IMR-90 (cell line): ENCODE data around the gene PRIMA1. TPM values are rescaled to one million over a fixed set of nuclear protein-coding genes. Genes with fewer than 3 reads are reported as not detected.

Source experiments
- ATAC-seq: fragments of 200-7000 bp; cut with Tn5 transposase; 2 replicates; pipeline ENCODE4 v1.9.1; 2020; ENCODE audit warnings: low read depth, mild to moderate bottlenecking, moderate library complexity
- BruUV-seq: library from RNA; stranded (reverse); fragments of 400-500 nt; replicated peaks from 2 replicates; lab custom pipeline; 2021; lab: Mats Ljungman, UMichigan
- CTCF ChIA-PET: fragments of 300-600 bp; formaldehyde crosslinking; extraction: SDS; loops from one replicate; lab custom pipeline; 2021; ENCODE audit warnings: antibody characterized with exemption; lab: Yijun Ruan, JAX
- POLR2A ChIA-PET: fragments of 300-600 bp; sonication (Branson Sonifier 250); formaldehyde crosslinking; loops from one replicate; lab custom pipeline; 2022; ENCODE audit warnings: antibody characterized with exemption; ENCODE audit not compliant: unreplicated experiment; lab: Charles Lee
- DNase-seq: peaks from one replicate; pipeline ENCODE4 v3.0.0; 2013
- H2AFZ ChIP-seq: replicated peaks from 2 replicates; pipeline ENCODE3; 2013; ENCODE audit warnings: low read length, mild to moderate bottlenecking; ENCODE audit not compliant: poor library complexity
- H2AK5ac ChIP-seq: 2 replicates; pipeline ENCODE4 v1.6.1; 2013; ENCODE audit warnings: low read depth, low read length, inconsistent platforms
- H2AK9ac ChIP-seq: replicated peaks from 2 replicates; pipeline ENCODE3; 2013; ENCODE audit warnings: mild to moderate bottlenecking, low read depth, low read length, moderate library complexity; ENCODE audit not compliant: poor library complexity
- H2BK120ac ChIP-seq: 2 replicates; pipeline ENCODE4 v1.6.1; 2013; ENCODE audit warnings: low read depth, low read length, inconsistent platforms
- H2BK15ac ChIP-seq: 3 replicates; pipeline ENCODE4 v1.6.1; 2013; ENCODE audit warnings: low read depth, low read length, inconsistent platforms
- H2BK20ac ChIP-seq: 2 replicates; pipeline ENCODE4 v1.6.1; 2013; ENCODE audit warnings: low read depth, mild to moderate bottlenecking, inconsistent platforms, low read length, moderate library complexity
- H2BK5ac ChIP-seq: 2 replicates; pipeline ENCODE4 v1.6.1; 2013; ENCODE audit warnings: mild to moderate bottlenecking, low read depth, low read length, inconsistent platforms; ENCODE audit not compliant: poor library complexity, severe bottlenecking
- H3K14ac ChIP-seq: replicated peaks from 2 replicates; pipeline ENCODE4 v1.6.1; 2013; ENCODE audit warnings: low read depth, low read length, inconsistent platforms
- H3K18ac ChIP-seq: 2 replicates; pipeline ENCODE4 v1.6.1; 2013; ENCODE audit warnings: low read depth, low read length, control low read depth
- H3K23ac ChIP-seq: 2 replicates; pipeline ENCODE4 v1.6.1; 2013; ENCODE audit warnings: low read depth, low read length, inconsistent platforms
- H3K27ac ChIP-seq: 2 replicates; pipeline ENCODE4 v1.5.1; 2013; ENCODE audit warnings: mild to moderate bottlenecking, control low read depth, low read length; ENCODE audit not compliant: insufficient read depth
- H3K27me3 ChIP-seq: 2 replicates; pipeline ENCODE4 v1.6.1; 2013; ENCODE audit warnings: low read length; ENCODE audit not compliant: control insufficient read depth, insufficient read depth
- H3K36me3 ChIP-seq: 2 replicates; pipeline ENCODE4 v1.6.1; 2013; ENCODE audit warnings: low read length, mixed read lengths; ENCODE audit not compliant: control insufficient read depth, insufficient read depth
- H3K4ac ChIP-seq: 2 replicates; pipeline ENCODE4 v1.6.1; 2013; ENCODE audit warnings: low read depth, low read length, inconsistent platforms
- H3K4me1 ChIP-seq: 2 replicates; pipeline ENCODE4 v1.6.1; 2013; ENCODE audit warnings: low read length, mixed read lengths; ENCODE audit not compliant: control insufficient read depth, insufficient read depth
- H3K4me2 ChIP-seq: 2 replicates; pipeline ENCODE4 v1.6.1; 2013; ENCODE audit warnings: low read depth, mild to moderate bottlenecking, control low read depth, low read length, moderate library complexity
- H3K4me3 ChIP-seq: 2 replicates; pipeline ENCODE4 v1.5.1; 2013; ENCODE audit warnings: low read depth, mild to moderate bottlenecking, control low read depth, low read length, moderate library complexity; ENCODE audit not compliant: insufficient read depth
- H3K56ac ChIP-seq: 2 replicates; pipeline ENCODE4 v1.6.1; 2013; ENCODE audit warnings: low read length, inconsistent platforms; ENCODE audit not compliant: insufficient read depth; ENCODE audit errors: extremely low read depth
- H3K79me1 ChIP-seq, 2 experiments: 2 replicates each; pipeline ENCODE4 v1.6.1; 2013; ENCODE audit warnings: low read length in 2 of 2, inconsistent platforms in 1 of 2, low read depth in 1 of 2
- H3K9ac ChIP-seq: 2 replicates; pipeline ENCODE4 v1.6.1; 2013; ENCODE audit warnings: low read depth, low read length, control low read depth
- H3K9me1 ChIP-seq: 2 replicates; pipeline ENCODE4 v1.6.1; 2013; ENCODE audit warnings: low read length, inconsistent platforms; ENCODE audit not compliant: insufficient read depth
- H3K9me3 ChIP-seq: 2 replicates; pipeline ENCODE4 v1.6.1; 2013; ENCODE audit warnings: low read length; ENCODE audit not compliant: control insufficient read depth, insufficient read depth
- H4K20me1 ChIP-seq: 2 replicates; pipeline ENCODE4 v1.6.1; 2013; ENCODE audit warnings: low read length, inconsistent platforms; ENCODE audit not compliant: insufficient read depth
- H4K5ac ChIP-seq: 2 replicates; pipeline ENCODE4 v1.6.1; 2013; ENCODE audit warnings: mild to moderate bottlenecking, low read depth, low read length, control low read depth
- H4K8ac ChIP-seq, 2 experiments: 2 replicates each; pipeline ENCODE4 v1.6.1; 2013; ENCODE audit warnings: low read depth in 2 of 2, low read length in 2 of 2, control low read depth in 1 of 2, inconsistent platforms in 1 of 2
- H4K91ac ChIP-seq: 2 replicates; pipeline ENCODE4 v1.6.1; 2013; ENCODE audit warnings: low read depth, low read length, inconsistent platforms; ENCODE audit not compliant: insufficient read depth
- BHLHE40 ChIP-seq: fragments of 150-350 bp; IDR thresholded peaks from 2 replicates; pipeline ENCODE4 v1.6.1; 2016; ENCODE audit warnings: mild to moderate bottlenecking, low read depth, low read length
- CEBPB ChIP-seq: IDR thresholded peaks from 2 replicates; pipeline ENCODE4 v1.6.1; 2012; ENCODE audit warnings: low read depth, low read length, improper control_type of control experiment
- CHD1 ChIP-seq: IDR thresholded peaks from 2 replicates; pipeline ENCODE4 v1.6.1; 2012; ENCODE audit warnings: low read depth, low read length, improper control_type of control experiment
- CTCF ChIP-seq: conservative IDR thresholded peaks from 2 replicates; pipeline ENCODE4 v1.5.1; 2012; ENCODE audit warnings: mild to moderate bottlenecking, low read depth, low read length, improper control_type of control experiment
- ELK1 ChIP-seq: fragments of 150-350 bp; IDR thresholded peaks from 2 replicates; pipeline ENCODE4 v1.6.1; 2016; ENCODE audit warnings: low read depth, mild to moderate bottlenecking, low read length, moderate library complexity, borderline replicate concordance
- FOS ChIP-seq: fragments of 150-350 bp; IDR thresholded peaks from 2 replicates; pipeline ENCODE4 v1.6.1; 2016; ENCODE audit warnings: low read depth, low read length
- MAFK ChIP-seq: IDR thresholded peaks from 2 replicates; pipeline ENCODE4 v1.6.1; 2012; ENCODE audit warnings: low read depth, low read length, improper control_type of control experiment
- MXI1 ChIP-seq: IDR thresholded peaks from 2 replicates; pipeline ENCODE4 v1.6.1; 2012; ENCODE audit warnings: low read depth, mild to moderate bottlenecking, low read length, moderate library complexity, borderline replicate concordance
- NFE2L2 ChIP-seq: fragments of 150-350 bp; IDR thresholded peaks from 2 replicates; pipeline ENCODE4 v1.6.1; 2016; ENCODE audit warnings: low read depth, mild to moderate bottlenecking, low read length
- POLR2A ChIP-seq: IDR thresholded peaks from 2 replicates; pipeline ENCODE4 v1.6.1; 2012; ENCODE audit warnings: mild to moderate bottlenecking, low read depth, low read length
- RAD21 ChIP-seq: IDR thresholded peaks from 2 replicates; pipeline ENCODE4 v1.6.1; 2012; ENCODE audit warnings: low read length, improper control_type of control experiment
- RCOR1 ChIP-seq: IDR thresholded peaks from 2 replicates; pipeline ENCODE4 v1.6.1; 2012; ENCODE audit warnings: mild to moderate bottlenecking, low read length, improper control_type of control experiment; ENCODE audit not compliant: insufficient replicate concordance
- RFX5 ChIP-seq: IDR thresholded peaks from 2 replicates; pipeline ENCODE4 v1.8.0; 2012; ENCODE audit warnings: low read depth, mild to moderate bottlenecking, low read length, moderate library complexity
- SMC3 ChIP-seq: fragments of 150-350 bp; IDR thresholded peaks from 2 replicates; pipeline ENCODE4 v1.6.1; 2016; ENCODE audit warnings: low read depth, mild to moderate bottlenecking, antibody characterized with exemption, low read length, moderate library complexity
- USF2 ChIP-seq: fragments of 150-350 bp; IDR thresholded peaks from 2 replicates; pipeline ENCODE4 v1.6.1; 2017; ENCODE audit warnings: mild to moderate bottlenecking, antibody characterized with exemption, low read length, low read depth
- WGBS, 2 experiments: methylation state at CpG; one replicate each; pipeline versions ENCODE4 v1.1.5 to v1.1.7; 2013; ENCODE audit warnings: missing lambda C conversion rate in 2 of 2; ENCODE audit not compliant: insufficient read length in 1 of 2; ENCODE audit errors: extremely low coverage in 2 of 2; 5-methylcytosine and 5-hydroxymethylcytosine counted together
- dilution Hi-C: fragments of 300-500 bp; cut with HindIII; formaldehyde crosslinking; loops from one replicate; pipeline ENCODE4 v1.14.3; 2018; ENCODE audit warnings: low sequenced_read_pairs; ENCODE audit not compliant: unreplicated experiment
- in situ Hi-C: fragments of 300-500 bp; cut with MboI; formaldehyde crosslinking; loops from 3 replicates; pipeline ENCODE4 v1.14.3; 2019; ENCODE audit warnings: low sequenced_read_pairs, inconsistent platforms, mixed read lengths
- intact Hi-C: fragments of 100-400 bp; cut with micrococcal nuclease; formaldehyde crosslinking; loops from 2 replicates; pipeline ENCODE4 v1.10.0; 2022
- polyA plus RNA-seq, 3 experiments: library from polyadenylated mRNA; depleted of rRNA; stranded (reverse); fragments of >200 nt; gene quantifications; 2 replicates each; pipeline ENCODE4 v1.2.3, GENCODE V29; 2012; ENCODE audit warnings: low replicate concordance in 1 of 3
- total RNA-seq: library from RNA; depleted of rRNA; stranded (reverse); fragments of >200 nt; gene quantifications from 2 replicates; pipeline ENCODE4 v1.2.3, GENCODE V29; 2012

PRIMA1 gene
- total and polyA plus RNA-seq, 2 of the 4 experiments (the other 2 are of a cell fraction), result not detected

GRCh38 chr14:93685121-93685895, 103.0 kb downstream of the PRIMA1 start:
- no peaks in the 10 kb centered on the region for H3K9me3 ChIP-seq
- no peak overlapping the region for H2BK120ac ChIP-seq
- H3K9ac ChIP-seq, result no peak overlapping the region
- no TSS peak for BruUV-seq
- DNase-seq (no peak), ATAC-seq (no peak)
- no peak overlapping the region for H3K14ac ChIP-seq
- H4K91ac ChIP-seq, result no peak overlapping the region
- no peaks in the 10 kb centered on the region for H3K4me1 ChIP-seq
- H3K27ac ChIP-seq, result no peak overlapping the region
- ChIA-PET POLR2A (no interaction called here), CTCF (no interaction called here)
- H3K4ac ChIP-seq, result no peak overlapping the region
- no peak overlapping the region for H2BK5ac ChIP-seq
- TF ChIP-seq MAFK (no peak), RFX5 (no peak), FOS (no peak), RCOR1 (no peak), CTCF (no peak), CHD1 (no peak), CEBPB (no peak), POLR2A (no peak), NFE2L2 (no peak), ELK1 (no peak), MXI1 (no peak), BHLHE40 (no peak), SMC3 (no peak), RAD21 (no peak), USF2 (no peak)
- intact Hi-C loops, result no loop called here
- no peaks in the 10 kb centered on the region for H4K20me1 ChIP-seq
- no peak overlapping the region for H4K5ac ChIP-seq
- no peak overlapping the region for H3K4me2 ChIP-seq
- no peak overlapping the region for H3K56ac ChIP-seq
- no peak overlapping the region for H2AFZ ChIP-seq
- no peaks in the 10 kb centered on the region for H3K9me1 ChIP-seq
- H2BK15ac ChIP-seq, result no peak overlapping the region
- H3K18ac ChIP-seq, result no peak overlapping the region
- no peak overlapping the region for H3K4me3 ChIP-seq
- H3K36me3 ChIP-seq, result no peaks in the 10 kb centered on the region
- dilution Hi-C loops, result no loop called here
- 47% methylated on average over 8 of the region's 13 CpGs; no CpG with 5 or more reads in 1 of the 2 experiments for WGBS, 2 experiments
- in situ Hi-C loops, result no loop called here
- no peak overlapping the region for H4K8ac ChIP-seq
- H3K79me1 ChIP-seq, result no peaks in the 10 kb centered on the region
- no peak overlapping the region for H2AK9ac ChIP-seq
- H2BK20ac ChIP-seq, result no peak overlapping the region
- H3K23ac ChIP-seq, result no peak overlapping the region
- H2AK5ac ChIP-seq, result no peak overlapping the region
- no peaks in the 10 kb centered on the region for H3K27me3 ChIP-seq
